ENCODE data around the gene CCDC194.
"Not testable (repeated sequence)": the region's sequence is repeated elsewhere in the genome, so short reads cannot be mapped to it uniquely, and the experiment has no call there.

CCDC194 gene

DNA sequence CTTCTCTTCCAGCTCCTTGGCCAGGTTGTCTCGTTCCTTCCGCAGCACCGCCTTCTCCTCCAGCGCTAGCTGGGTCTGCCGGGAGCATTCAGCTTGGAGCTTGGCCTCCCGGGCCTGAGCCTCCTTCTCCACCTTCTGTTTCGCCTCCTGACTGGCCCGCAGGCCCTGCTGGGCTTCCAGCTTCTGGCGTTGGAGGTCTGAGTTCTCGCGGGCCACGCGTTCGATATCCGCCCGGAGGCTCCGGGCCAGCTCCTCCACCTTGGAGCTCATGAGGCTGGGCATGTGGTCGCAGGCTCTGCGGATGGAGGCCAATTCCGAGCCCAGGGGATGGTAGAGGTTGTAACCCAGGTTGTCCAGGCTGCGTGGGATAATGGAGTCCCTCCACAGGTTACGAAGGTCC lies 28.6 kb downstream of the CCDC194 start:
- H3K4me3 ChIP-seq (ENCODE audit: low read length), result no peak overlapping the region
- no peak for TF ChIP-seq ZNF274 (IDR thresholded peaks at IDR 0.05; ENCODE audit: low read depth, low read length)

DNA sequence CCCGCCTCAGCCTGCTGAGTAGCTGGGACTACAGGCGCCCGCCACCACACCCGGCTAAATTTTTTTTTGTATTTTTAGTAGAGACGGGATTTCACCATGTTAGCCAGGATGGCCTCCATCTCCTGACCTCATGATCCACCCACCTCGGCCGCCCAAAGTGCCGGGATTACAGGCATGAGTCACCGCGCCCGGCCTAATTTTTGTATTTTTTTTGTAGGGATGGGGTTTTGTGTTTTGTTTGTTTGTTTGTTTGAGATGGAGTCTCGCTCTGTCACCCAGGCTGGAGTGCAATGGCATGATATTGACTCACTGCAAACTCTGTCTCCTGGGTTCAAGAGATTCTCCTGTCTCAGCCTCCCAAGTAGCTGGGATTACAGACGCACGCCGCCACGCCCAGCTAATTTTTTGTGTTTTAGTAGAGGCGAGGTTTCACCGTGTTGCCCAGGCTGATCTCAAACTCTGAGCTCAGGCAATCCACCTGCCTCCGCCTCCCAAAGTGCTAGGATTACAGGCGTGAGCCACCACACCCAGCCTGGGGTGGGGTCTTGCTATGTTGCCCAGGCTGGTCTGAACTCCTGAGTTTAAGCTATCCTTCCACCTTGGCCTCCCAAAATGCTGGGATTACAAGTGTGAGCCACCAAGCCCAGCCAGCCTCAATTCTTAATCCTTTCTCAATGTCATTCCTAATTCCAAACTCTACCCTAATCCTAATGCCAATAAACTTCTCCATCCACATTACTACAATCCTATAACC lies 30.0 kb downstream of the CCDC194 start:
- H3K4me3 ChIP-seq (ENCODE audit: low read length), result not testable (repeated sequence)

DNA sequence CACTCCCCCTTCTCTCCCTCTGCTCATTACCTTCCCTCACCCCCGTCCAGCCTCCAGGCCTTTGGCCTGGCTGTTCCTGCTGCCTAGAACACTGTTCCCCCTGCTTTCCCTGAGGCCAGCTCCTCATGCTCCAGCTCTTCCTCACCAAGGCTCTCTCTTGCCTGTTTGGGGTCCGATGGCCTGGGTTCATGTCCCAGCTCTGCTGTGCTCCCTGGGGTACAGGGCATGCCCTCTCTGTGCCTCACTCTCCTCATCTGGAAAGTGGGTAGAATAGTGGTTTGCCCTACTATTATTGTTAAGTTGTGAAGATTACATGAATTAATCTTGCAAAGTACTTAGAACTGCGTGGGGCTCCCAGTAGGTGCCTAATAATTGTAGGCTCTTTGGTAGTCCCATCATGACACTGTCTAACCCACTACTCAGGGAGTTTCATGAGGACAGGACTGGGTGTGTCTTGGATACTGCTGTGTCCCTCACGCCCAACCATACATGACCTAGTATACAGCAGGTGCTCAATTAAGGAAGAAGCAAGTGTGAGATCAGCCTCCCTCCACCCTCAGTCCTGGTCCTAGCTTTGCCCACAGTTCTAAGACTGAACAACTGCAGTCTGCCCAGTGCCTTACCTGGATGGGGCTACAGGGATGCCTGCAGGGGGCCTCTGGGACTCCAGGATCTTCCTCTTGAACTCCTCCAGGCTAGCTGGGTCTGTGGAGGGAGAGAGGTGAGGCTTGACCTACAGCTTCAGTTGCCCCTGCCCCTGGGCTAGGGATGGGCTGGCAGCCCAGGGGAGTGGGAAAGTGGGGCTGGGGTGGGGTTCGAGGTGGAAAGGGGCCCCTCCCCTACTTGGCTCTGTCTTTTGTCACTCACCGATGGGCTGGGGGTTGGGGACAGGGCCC lies 33.8 kb downstream of the CCDC194 start:
- no peak overlapping the region for H3K4me3 ChIP-seq (ENCODE audit: low read length)
- no peak for TF ChIP-seq ZNF274 (IDR thresholded peaks at IDR 0.05; ENCODE audit: low read depth, low read length)

DNA sequence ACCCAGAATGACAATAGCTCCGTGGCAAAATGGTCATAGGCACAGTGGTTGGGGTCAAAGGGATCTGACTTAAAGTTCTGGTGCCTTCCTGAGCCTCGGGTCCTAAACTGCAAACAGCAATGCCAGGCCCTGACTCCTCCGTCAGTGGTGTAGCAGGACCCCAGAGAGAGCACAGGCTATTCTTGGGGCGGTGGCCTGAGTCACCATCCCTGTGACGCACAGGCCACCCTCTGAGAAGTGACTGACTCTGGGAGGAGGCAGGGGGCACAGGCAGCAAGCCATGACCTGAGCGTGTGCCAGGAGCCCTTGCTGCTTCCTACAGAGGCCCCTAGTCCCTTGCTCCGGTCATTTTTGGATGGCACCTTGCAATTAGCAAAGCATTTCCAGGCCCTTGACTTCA lies 35.6 kb downstream of the CCDC194 start:
- H3K4me3 ChIP-seq (ENCODE audit: low read length), result no peak overlapping the region
- TF ChIP-seq ZNF274 (IDR thresholded peaks at IDR 0.05; ENCODE audit: low read depth, low read length), result no peak

DNA sequence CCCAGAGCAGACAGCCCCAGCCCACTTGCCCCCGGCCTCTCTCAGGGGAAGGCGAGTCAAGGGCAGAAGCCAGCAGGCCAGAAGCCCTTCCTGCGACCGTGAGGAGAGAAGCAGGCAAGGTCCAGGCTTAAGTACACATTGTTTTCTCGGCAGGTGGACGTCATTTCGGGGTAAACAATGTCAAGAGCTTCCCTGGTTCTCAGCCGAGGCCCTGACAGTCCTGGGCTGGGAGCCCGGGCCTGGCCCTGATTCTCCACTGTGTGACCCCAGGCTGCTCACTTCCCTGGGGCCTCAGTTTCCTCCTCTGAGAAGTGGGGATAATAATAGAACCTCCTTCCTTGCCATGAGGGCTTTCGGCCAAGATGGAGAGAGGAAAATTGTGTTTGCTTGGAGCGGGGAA lies 36.3 kb downstream of the CCDC194 start:
- H3K4me3 ChIP-seq (ENCODE audit: low read length), result no peak overlapping the region
- no peak for TF ChIP-seq ZNF274 (IDR thresholded peaks at IDR 0.05; ENCODE audit: low read depth, low read length)

DNA sequence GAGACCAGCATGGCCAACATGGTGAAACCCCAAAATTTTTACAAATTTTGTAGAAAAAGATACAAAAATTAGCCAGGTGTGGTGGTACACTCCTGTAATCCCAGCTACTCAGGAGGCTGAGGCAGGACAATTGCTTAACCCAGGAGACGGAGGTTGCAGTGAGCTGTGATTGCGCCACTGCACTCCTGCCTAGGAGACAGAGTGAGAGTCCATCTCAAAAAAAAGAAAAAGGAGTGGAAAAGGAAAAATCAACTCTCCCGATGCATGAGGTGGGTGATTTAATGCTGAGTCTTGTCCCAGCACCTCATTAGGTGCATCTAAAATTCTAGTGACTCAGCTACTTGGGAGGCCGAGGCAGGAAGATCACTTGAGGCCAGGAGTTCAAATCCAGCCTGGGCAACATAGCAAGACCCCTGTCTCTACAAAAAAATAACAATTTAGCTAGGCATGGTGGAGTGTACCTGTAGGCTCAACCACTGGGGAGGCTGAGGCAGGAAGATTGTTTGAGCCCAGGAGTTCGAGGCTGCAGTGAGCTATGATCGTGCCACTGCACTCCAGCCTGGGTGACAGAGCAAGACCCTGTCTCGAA lies 36.8 kb downstream of the CCDC194 start:
- H3K4me3 ChIP-seq (ENCODE audit: low read length), result no peak overlapping the region
- TF ChIP-seq ZNF274 (IDR thresholded peaks at IDR 0.05; ENCODE audit: low read depth, low read length), result no peak

DNA sequence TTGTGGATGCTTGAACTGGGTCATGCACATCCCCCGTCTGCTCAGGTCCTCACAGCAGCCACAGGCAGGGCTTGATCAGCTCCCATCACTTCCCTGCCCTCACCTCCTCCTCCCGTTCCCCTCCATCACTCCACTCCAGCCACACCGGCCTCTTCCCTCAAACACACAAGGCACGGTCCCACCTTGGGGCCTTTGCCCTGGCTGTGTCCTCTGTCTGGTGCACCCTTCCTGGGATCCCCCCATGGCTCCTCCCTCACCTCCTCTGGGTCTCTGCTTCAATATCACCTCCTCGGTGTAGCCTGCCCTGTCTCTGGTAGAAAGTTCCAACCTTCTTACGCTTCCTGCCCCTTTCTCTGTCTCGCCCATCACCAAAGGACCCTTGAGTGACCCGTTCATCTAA lies 40.6 kb downstream of the CCDC194 start:
- H3K4me3 ChIP-seq (ENCODE audit: low read length), result no peak overlapping the region
- TF ChIP-seq ZNF274 (IDR thresholded peaks at IDR 0.05; ENCODE audit: low read depth, low read length), result no peak

DNA sequence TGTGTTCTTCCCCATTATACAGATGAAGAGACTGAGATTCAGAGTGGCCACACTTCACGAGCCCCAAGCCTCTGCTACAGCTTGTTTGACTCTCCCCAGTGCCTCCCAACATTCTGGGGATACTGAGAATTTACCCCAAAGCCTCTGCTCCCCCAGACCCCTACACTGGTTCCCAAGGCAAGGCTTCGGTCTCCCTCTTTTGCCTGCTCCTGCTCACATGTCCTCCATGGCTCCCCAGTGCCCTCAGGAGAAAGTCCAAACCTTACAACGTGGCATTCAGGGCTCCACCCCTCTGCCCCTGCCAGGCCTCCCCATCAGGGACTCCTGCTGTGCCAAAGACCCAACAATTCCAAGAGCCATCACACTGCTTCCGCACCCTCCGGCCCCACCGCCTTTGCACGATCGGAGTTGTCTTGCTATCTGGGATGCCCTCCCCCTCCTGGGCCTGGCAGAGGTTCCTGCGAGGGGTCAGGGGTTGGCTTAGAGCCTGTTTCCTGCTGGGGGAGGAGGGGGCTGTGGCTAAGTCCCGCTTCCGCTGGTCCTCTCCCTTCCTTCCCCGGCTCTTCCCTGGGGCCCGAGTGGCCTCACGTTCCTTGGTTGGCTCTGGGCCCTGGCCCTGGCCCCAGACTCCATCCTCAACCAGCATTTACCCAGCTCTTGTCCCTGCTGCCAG lies 41.3 kb downstream of the CCDC194 start:
- no peak overlapping the region for H3K4me3 ChIP-seq (ENCODE audit: low read length)
- TF ChIP-seq ZNF274 (IDR thresholded peaks at IDR 0.05; ENCODE audit: low read depth, low read length), result no peak

DNA sequence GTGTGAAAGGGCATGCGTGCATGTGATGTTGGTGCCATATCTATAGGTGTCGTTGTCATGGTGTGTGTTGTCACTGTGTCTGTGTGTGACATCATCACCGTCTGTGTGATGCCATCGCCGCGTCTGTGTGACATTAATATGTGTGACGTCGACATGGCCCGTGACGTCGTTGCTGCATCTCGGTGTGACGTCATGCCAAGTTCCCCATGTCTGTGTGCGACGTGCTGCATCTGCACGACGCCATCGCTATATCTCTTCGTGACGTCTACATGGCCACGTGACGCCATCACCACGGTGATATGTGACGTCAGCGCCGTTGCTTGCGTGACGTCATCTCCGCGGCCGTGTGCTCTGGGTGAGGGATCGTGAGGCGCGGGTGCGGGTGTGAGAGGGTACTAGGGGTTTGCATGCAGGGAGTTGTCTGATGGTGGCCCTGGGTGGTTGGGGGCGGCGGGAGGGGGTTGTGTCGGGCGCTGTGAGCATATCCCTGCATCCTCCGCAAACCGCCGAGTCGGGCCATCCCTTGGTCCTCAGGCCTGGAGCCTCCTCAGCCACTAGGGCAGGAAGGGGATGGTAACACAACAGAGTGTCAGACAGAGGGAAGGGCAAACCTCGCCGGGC lies 42.1 kb downstream of the CCDC194 start:
- no peak for TF ChIP-seq ZNF274 (IDR thresholded peaks at IDR 0.05; ENCODE audit: low read depth, low read length)
- no peak overlapping the region for H3K4me3 ChIP-seq (ENCODE audit: low read length)

DNA sequence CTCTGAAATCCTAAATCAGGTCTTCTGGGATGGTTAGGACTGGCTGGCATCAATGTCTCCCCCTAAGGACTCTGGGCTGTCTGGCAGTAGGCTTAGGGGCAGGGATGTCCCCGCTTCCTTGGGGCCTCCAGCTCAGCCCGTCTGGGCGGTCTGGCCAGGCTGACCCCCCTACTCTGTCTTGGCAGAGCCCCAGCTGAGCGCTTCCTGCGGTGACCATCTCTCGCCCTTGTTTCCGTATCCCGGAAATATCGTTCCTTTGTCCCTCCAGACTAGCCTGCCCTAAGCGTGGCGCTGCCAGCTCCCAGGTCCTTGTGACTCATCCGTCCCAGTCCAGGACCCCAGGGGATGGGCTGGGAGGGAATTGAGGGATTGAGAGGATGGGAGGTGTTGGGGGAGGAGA lies 45.3 kb downstream of the CCDC194 start:
- H3K4me3 ChIP-seq (ENCODE audit: low read length), result no peak overlapping the region; the same call in 1 of the 2 replicates

DNA sequence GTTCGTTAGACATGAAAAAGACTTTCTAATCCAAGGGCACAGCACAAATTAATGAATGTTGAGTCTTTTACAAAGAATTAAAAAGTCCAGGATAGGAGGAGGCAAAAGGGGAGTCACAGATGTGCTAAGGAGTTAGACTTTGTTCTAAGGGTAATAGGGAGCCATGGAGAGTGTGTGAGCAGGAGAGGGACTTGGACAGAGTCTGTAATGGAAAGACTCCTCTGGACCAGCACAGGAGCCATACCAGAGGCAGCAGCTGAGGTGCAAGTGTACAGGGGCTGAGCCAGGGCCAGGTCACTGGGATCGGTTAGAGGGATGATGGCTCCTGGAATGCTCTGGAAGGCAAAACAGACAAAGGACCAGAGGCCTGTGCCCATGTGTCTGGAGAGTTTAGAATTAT lies 46.1 kb downstream of the CCDC194 start:
- H3K4me3 ChIP-seq (ENCODE audit: low read length), result no peak overlapping the region
- TF ChIP-seq ZNF274 (IDR thresholded peaks at IDR 0.05; ENCODE audit: low read depth, low read length), result no peak

More for the DNA sequence above, 45.3 kb downstream of the CCDC194 start:
- TF ChIP-seq ZNF274 (IDR thresholded peaks at IDR 0.05; ENCODE audit: low read depth, low read length), result no peak

DNA sequence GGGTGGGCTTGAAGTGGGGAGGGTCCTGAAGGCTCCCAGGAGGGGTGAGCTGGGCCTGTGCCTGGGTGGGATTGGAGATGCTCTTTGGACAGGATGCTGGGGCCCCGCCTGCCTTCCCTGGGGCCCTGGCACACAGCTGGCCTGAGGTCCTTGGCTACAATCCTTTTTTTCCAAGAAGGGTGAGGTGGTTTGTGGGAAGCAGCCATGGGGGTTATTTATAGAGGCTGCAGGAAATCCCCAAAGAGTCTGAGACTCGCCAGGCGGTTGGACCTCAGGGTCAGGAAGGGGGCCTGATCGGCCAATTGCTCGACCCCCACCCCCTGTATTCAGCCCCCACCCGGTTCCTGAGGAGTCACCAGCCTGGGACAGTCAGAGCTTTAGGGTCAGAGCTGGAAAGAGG lies 46.6 kb downstream of the CCDC194 start:
- TF ChIP-seq ZNF274 (IDR thresholded peaks at IDR 0.05; ENCODE audit: low read depth, low read length), result no peak
- no peak overlapping the region for H3K4me3 ChIP-seq (ENCODE audit: low read length)

DNA sequence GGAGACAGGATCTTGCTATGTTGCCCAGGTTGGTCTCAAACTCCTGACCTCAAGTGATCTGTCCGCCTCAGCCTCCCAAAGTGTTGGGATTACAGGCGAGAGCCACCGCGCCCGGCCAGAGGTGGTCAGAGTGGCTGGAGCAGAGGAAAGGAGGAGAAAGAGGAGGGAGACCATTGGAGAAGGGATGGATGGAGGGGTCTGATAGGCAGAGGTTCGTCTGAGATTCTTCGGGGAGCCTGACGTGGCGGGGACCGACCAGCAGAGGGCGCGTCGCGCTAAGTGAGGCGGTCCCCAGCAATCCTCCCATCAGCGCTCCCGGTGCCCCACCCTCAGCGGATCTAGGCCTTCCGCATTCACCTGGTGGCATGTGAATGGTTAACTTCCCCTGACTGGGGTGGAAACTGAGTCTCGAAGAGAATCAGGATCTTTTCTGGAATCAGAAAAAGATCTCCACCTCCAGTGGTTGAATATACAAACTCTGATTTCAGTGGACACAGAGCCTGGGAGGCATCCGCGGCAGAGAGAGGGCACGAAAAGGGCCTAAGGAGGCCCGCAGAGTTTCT lies 47.8 kb downstream of the CCDC194 start:
- no peak for TF ChIP-seq ZNF274 (IDR thresholded peaks at IDR 0.05; ENCODE audit: low read depth, low read length)
- no peak overlapping the region for H3K4me3 ChIP-seq (ENCODE audit: low read length)

DNA sequence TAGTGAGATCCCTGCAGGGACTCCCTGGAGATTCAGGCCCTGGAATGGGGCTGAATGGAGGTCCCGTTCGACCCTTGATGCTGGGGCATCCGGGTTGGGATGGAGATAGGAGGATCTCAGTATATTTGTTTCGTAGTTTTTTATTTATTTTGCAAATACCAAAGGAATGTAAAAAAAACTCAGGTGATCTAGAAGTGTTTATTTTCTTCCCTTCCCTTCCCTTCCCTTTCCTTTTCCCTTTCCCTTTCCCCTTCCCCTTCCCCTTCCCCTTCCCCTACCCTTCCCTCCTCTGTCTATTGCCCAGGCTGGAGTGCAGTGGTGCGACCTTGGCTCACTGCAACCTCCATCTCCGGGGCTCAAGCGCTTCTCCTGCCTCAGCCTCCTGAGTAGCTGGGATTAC lies 52.2 kb downstream of the CCDC194 start:
- TF ChIP-seq ZNF274 (IDR thresholded peaks at IDR 0.05; ENCODE audit: low read depth, low read length), result no peak
- H3K4me3 ChIP-seq (ENCODE audit: low read length), result no peak overlapping the region

Measured in GM08714 (cell line).